ENCODE results near the gene POLR2L. TPM values are rescaled to one million over a fixed set of nuclear protein-coding genes. Genes with fewer than 3 reads are reported as not detected.

Gene POLR2L
- total RNA-seq, 1 experiment from 2014 or later = 211 TPM

- Histone ChIP-seq H3K79me2 (ENCODE audit: insufficient read depth, low read length) (no peaks in the 10 kb centered on the region), H3K27ac (ENCODE audit: low read depth, low read length) (no peak overlapping the region), H3K9ac (ENCODE audit: low read length) (no peak overlapping the region), H3K9me2 (ENCODE audit: insufficient read depth) (no peaks in the 10 kb centered on the region), H4K20me1 (ENCODE audit: insufficient read depth) (no peaks in the 10 kb centered on the region), H3K4me3 (replicated peaks in 1 of 2; ENCODE audit: low read depth in 1 of 2, low read length in 2 of 2) (no peak overlapping the region), H3K36me3 (ENCODE audit: control insufficient read depth in 1 of 2, insufficient read depth in 2 of 2, low read length in 2 of 2) (no peaks in the 10 kb centered on the region), H3K4me1 (ENCODE audit: control insufficient read depth in 1 of 2, insufficient read depth in 2 of 2, low read length in 2 of 2) (peaks cover 7 to 23% of the 10 kb centered on the region in 2 experiments), H3K9me3 (ENCODE audit: control insufficient read depth in 1 of 2, insufficient read depth in 1 of 2, low read depth in 1 of 2, low read length in 2 of 2) (no peaks in the 10 kb centered on the region), H3K4me2 (ENCODE audit: low read length) (no peak overlapping the region), H2AFZ (ENCODE audit: low read depth, low read length, poor library complexity, severe bottlenecking) (no peak overlapping the region), H3K27me3 (ENCODE audit: insufficient read depth, low read length) (no peaks in the 10 kb centered on the region)
- ATAC-seq (no peak), DNase-seq (ENCODE audit: low read depth, low spot score) (no peak)
- TF ChIP-seq EGR1 (IDR thresholded peaks at IDR 0.05; ENCODE audit: low read depth) = no peak
- no peak for TF ChIP-seq SIN3A (IDR thresholded peaks at IDR 0.05; ENCODE audit: low read depth)
- TF ChIP-seq EZH2 (IDR thresholded peaks at IDR 0.05) = no peak
- no peak for TF ChIP-seq RAD21 (IDR thresholded peaks at IDR 0.05; ENCODE audit: low read depth)
- no peak for TF ChIP-seq SP1 (IDR thresholded peaks at IDR 0.05; ENCODE audit: low read depth)
- TF ChIP-seq REST (IDR thresholded peaks at IDR 0.05; ENCODE audit: low read depth) = no peak
- TF ChIP-seq FOSL1 (IDR thresholded peaks at IDR 0.05; ENCODE audit: low read depth) = no peak
- no peak for TF ChIP-seq EZH2phosphoT487 (IDR thresholded peaks at IDR 0.05; ENCODE audit: borderline replicate concordance)
- TF ChIP-seq ATF3 (IDR thresholded peaks at IDR 0.05) = no peak
- TF ChIP-seq CEBPB (IDR thresholded peaks at IDR 0.05; ENCODE audit: low read depth) = no peak
- TF ChIP-seq SRF (IDR thresholded peaks at IDR 0.05; ENCODE audit: low read depth) = no peak
- no peak for TF ChIP-seq YY1 (IDR thresholded peaks at IDR 0.05; ENCODE audit: extremely low read depth, insufficient replicate concordance, low read depth, low read length)
- no peak for TF ChIP-seq POLR2A (IDR thresholded peaks at IDR 0.05; ENCODE audit: borderline replicate concordance, extremely low read depth, insufficient read depth, insufficient read length)
- no peak for TF ChIP-seq MAX (IDR thresholded peaks at IDR 0.05)
- no peak for TF ChIP-seq POLR2AphosphoS5 (IDR thresholded peaks at IDR 0.05; ENCODE audit: low read depth, low read length)
- CTCF ChIA-PET = no interaction called here
- intact Hi-C loops (cut with micrococcal nuclease) = no loop called here
- BruUV-seq (replicated peaks) = no TSS peak
- POLR2A ChIA-PET = no interaction called here
- RAD21 ChIA-PET (ENCODE audit: low non-redundant PET in 1 of 2, low total read pairs in 2 of 2, uncharacterized antibody in 2 of 2, unreplicated experiment in 2 of 2) = no interaction called here
Observed at GRCh38 chr11:858053-858761, 15.9 kb upstream of the POLR2L start.
